SU-DHL-6 (cell line): ENCODE data around the gene NEUROG2.

Experiments used
- H2AFZ ChIP-seq: fragments of 200-600 bp; sonication (generic); 2 replicates; pipeline ENCODE4 v1.6.1; 2014; ENCODE audit warnings: low read depth, mild to moderate bottlenecking, moderate library complexity, mixed read lengths, antibody characterized with exemption, low read length; ENCODE audit not compliant: severe bottlenecking
- H3F3A ChIP-seq: fragments of 200-600 bp; shearing (Covaris generic); 2 replicates; pipeline ENCODE4 v1.6.0; 2016; ENCODE audit warnings: antibody characterized with exemption, mild to moderate bottlenecking; ENCODE audit not compliant: insufficient read depth
- H3K27ac ChIP-seq: fragments of 200-600 bp; sonication (generic); 2 replicates; pipeline ENCODE4 v1.5.1; 2016; ENCODE audit warnings: low read depth, mild to moderate bottlenecking, low read length, moderate library complexity, mixed read lengths
- H3K27me3 ChIP-seq: fragments of 200-600 bp; sonication (generic), shearing (Covaris generic); 2 replicates; pipeline ENCODE4 v1.6.0; 2014; ENCODE audit warnings: mild to moderate bottlenecking, low read length
- H3K36me3 ChIP-seq: fragments of 200-600 bp; sonication (generic); 2 replicates; pipeline ENCODE4 v1.6.1; 2014; ENCODE audit warnings: mild to moderate bottlenecking, low read length, mixed read lengths
- H3K4me2 ChIP-seq: fragments of 300-600, 200-600 bp; shearing (Covaris generic), sonication (generic); 2 replicates; pipeline ENCODE4 v1.6.0; 2014; ENCODE audit warnings: low read length, low read depth, mild to moderate bottlenecking; ENCODE audit not compliant: poor library complexity, severe bottlenecking
- H3K4me3 ChIP-seq: fragments of 200-600 bp; sonication (generic); 2 replicates; pipeline ENCODE4 v1.5.1; 2014; ENCODE audit warnings: antibody characterized with exemption, low read length, mild to moderate bottlenecking, mixed read lengths; ENCODE audit not compliant: insufficient read depth, poor library complexity, severe bottlenecking
- H3K79me2 ChIP-seq: fragments of 200-600 bp; sonication (generic); 2 replicates; pipeline ENCODE4 v1.6.1; 2014; ENCODE audit warnings: mild to moderate bottlenecking, low read length, moderate library complexity; ENCODE audit not compliant: insufficient read depth
- H3K9ac ChIP-seq: fragments of 200-600 bp; sonication (generic); 2 replicates; pipeline ENCODE4 v1.7.0; 2014; ENCODE audit warnings: mild to moderate bottlenecking, low read length
- H3K9me2 ChIP-seq: fragments of 200-600 bp; sonication (generic); replicated peaks from 2 replicates; pipeline ENCODE4 v1.6.1; 2014; ENCODE audit warnings: low read length; ENCODE audit not compliant: insufficient read depth
- H3K9me3 ChIP-seq: fragments of 200-600 bp; sonication (generic); 2 replicates; pipeline ENCODE4 v1.6.1; 2014; ENCODE audit warnings: low read length, mixed read lengths; ENCODE audit not compliant: insufficient read depth
- H4K20me1 ChIP-seq: fragments of 200-600 bp; sonication (generic); 2 replicates; pipeline ENCODE4 v1.6.1; 2014; ENCODE audit warnings: low read depth, mild to moderate bottlenecking, antibody characterized with exemption, low read length, moderate library complexity, mixed read lengths
- EZH2phosphoT487 ChIP-seq: fragments of 200-600 bp; sonication (generic), shearing (Covaris generic); conservative IDR thresholded peaks from 2 replicates; pipeline ENCODE4 v1.6.1; 2018; ENCODE audit warnings: mild to moderate bottlenecking, antibody characterized with exemption, low read length, moderate library complexity, mixed read lengths
- TF ChIP-seq, protein P1 (sequence below): fragments of 200-600 bp; sonication (generic); IDR thresholded peaks from one replicate; pipeline ENCODE4 v1.5.1; 2017; ENCODE audit warnings: antibody characterized with exemption, mild to moderate bottlenecking, low read length, moderate library complexity; ENCODE audit not compliant: insufficient read depth, poor library complexity, severe bottlenecking

NEUROG2 gene

DNA sequence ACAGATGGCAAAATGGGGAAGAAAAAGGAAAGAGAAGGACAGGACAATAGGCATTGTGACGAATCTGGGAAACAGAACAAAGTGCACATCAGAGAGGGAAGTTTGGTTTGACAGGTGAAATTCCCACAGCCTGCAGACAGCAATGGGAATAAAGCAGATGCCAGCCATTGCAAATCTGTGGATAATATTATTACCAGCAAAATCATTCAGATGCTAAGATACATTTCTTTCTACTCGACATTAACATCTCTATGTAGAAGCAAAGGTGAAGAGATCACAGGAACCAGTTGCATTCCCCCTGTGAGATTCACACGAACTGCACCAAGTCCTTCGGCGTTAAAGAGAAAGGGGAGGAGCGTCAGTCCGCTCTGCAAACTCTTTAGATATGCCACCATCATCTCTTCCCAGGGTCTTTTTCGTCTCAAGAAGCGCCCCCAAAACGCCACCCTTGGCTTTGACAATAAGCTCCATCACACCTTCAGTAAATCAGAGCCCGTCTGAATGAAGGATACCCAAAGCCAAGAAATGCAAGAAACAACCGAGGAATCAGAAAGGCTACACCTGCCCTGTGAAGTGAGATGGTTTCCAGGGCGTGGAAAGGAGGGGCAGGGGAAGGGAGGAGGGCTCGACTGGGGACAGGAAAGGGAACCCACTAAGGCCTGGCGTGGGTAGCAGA lies 1.9 kb downstream of the NEUROG2 start:
- peak overlapping the region; percentile 70 for H3K4me2 ChIP-seq
- H3K27me3 ChIP-seq = no peaks in the 10 kb centered on the region

DNA sequence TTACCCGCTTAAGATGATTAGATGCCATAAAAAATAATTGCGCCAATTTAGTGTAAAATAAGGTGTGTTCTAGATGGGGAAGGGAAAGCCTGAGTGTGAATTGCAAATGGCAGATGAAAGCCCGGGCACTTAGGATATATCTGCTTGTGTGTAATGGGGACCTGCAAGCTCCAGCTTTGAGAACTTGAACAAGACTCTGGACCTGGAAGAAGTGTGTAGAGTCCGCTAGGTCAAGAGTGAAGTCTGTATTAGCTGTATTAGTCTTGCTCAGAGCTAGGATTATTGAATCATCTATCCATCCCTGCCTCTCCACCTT lies 4.2 kb downstream of the NEUROG2 start:
- no peak overlapping the region for H3K4me3 ChIP-seq
- H3K9me2 ChIP-seq = no peaks in the 10 kb centered on the region
- H3K27me3 ChIP-seq = no peaks in the 10 kb centered on the region
- H3K9me3 ChIP-seq = no peaks in the 10 kb centered on the region
- no peaks in the 10 kb centered on the region for H3F3A ChIP-seq
- no peaks in the 10 kb centered on the region for H3K79me2 ChIP-seq
- H3K27ac ChIP-seq = no peak overlapping the region
- H3K9ac ChIP-seq = no peak overlapping the region
- H3K4me2 ChIP-seq = no peak overlapping the region
- H4K20me1 ChIP-seq = no peaks in the 10 kb centered on the region
- TF ChIP-seq EZH2phosphoT487 = no peak
- TF ChIP-seq, protein P1, sequence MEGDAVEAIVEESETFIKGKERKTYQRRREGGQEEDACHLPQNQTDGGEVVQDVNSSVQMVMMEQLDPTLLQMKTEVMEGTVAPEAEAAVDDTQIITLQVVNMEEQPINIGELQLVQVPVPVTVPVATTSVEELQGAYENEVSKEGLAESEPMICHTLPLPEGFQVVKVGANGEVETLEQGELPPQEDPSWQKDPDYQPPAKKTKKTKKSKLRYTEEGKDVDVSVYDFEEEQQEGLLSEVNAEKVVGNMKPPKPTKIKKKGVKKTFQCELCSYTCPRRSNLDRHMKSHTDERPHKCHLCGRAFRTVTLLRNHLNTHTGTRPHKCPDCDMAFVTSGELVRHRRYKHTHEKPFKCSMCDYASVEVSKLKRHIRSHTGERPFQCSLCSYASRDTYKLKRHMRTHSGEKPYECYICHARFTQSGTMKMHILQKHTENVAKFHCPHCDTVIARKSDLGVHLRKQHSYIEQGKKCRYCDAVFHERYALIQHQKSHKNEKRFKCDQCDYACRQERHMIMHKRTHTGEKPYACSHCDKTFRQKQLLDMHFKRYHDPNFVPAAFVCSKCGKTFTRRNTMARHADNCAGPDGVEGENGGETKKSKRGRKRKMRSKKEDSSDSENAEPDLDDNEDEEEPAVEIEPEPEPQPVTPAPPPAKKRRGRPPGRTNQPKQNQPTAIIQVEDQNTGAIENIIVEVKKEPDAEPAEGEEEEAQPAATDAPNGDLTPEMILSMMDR = no peak
- H3K36me3 ChIP-seq = no peaks in the 10 kb centered on the region
- H2AFZ ChIP-seq = no peak overlapping the region

More for the DNA sequence above, 1.9 kb downstream of the NEUROG2 start:
- Histone ChIP-seq H3K4me3 (peak overlapping the region; percentile 57), H3K9me3 (no peaks in the 10 kb centered on the region), H3K27ac (no peak overlapping the region), H3K36me3 (no peaks in the 10 kb centered on the region), H3F3A (no peaks in the 10 kb centered on the region), H4K20me1 (no peaks in the 10 kb centered on the region), H3K9me2 (no peaks in the 10 kb centered on the region), H3K79me2 (no peaks in the 10 kb centered on the region), H2AFZ (peak overlapping the region; percentile 86), H3K9ac (peak overlapping the region; percentile 55)
- TF ChIP-seq EZH2phosphoT487 = no peak
- TF ChIP-seq, protein P1 = no peak

DNA sequence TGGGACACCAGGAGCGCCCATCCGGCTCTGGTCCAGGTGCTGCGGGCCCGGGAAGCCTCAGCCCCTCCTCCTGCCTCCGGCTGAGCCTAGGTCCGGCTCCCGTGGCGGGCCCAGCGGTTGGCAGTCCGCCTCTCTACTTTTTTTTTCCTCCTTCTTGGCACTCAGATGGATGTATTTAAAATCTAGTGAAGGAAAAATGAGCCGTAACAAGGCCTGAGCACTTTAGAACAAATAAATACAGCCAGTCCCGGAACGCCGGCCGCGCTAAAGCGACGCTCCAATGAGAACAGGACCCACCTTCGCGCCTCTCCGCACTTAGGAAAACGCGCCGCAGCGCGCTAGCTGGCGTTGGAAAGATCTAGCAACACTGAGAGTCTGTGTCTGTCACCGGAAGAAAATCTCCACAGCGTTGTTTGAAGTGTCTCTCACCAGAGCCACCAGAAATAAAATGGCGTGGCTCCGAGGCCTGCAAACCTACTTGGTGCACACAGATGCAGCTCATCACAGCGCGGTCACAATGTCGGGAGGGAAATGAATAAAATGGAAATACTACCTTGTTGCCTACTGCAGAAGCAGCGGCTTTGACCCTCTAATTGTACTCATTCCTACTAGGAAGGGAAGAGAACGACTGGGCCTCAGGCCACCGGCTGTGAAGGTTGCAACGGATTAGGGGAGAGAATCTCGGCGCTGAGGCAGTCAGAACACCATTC lies 4.7 kb downstream of the NEUROG2 start:
- no peaks in the 10 kb centered on the region for H3K36me3 ChIP-seq
- no peak for TF ChIP-seq EZH2phosphoT487
- TF ChIP-seq, protein P1 = no peak
- no peaks in the 10 kb centered on the region for H3K27me3 ChIP-seq

More for the DNA sequence above, 4.7 kb downstream of the NEUROG2 start:
- Histone ChIP-seq H3K9me2 (no peaks in the 10 kb centered on the region), H2AFZ (no peak overlapping the region), H3K27ac (no peak overlapping the region), H4K20me1 (no peaks in the 10 kb centered on the region), H3K79me2 (no peaks in the 10 kb centered on the region), H3K4me2 (no peak overlapping the region), H3K9me3 (no peaks in the 10 kb centered on the region), H3K4me3 (no peak overlapping the region), H3K9ac (no peak overlapping the region), H3F3A (no peaks in the 10 kb centered on the region)
